Cardiac fibroblast (primary cell): ENCODE data around the gene UST.

Experiments
- DNase-seq, 2 donors: peaks; one replicate each; pipeline versions ENCODE4 v3.0.0 to v3.0.0-alpha.2; 2010; ENCODE audit warnings: low read depth in 2 of 2
- H3K4me3 ChIP-seq, 2 donors: replicated peaks in 1 of 2; 1 replicate in 1 of 2; 2 replicates in 1 of 2; pipeline ENCODE4 v1.5.1; 2011; ENCODE audit warnings: low read depth in 2 of 2, low read length in 2 of 2, mild to moderate bottlenecking in 2 of 2, moderate library complexity in 1 of 2
- CTCF ChIP-seq: IDR thresholded peaks from one replicate; pipeline ENCODE4 v1.5.1; 2011; ENCODE audit warnings: low read depth, mild to moderate bottlenecking, low read length, inconsistent platforms

The UST gene

GRCh38 chr6:149006671-149007070, 259.8 kb downstream of the UST start:
- no peak for TF ChIP-seq CTCF
- H3K4me3 ChIP-seq: no peak overlapping the region
- DNase-seq: no peak

- H3K4me3 ChIP-seq: no peak overlapping the region
- no peak for TF ChIP-seq CTCF
- no peak for DNase-seq
These were observed 261.0 kb downstream of the UST start for GRCh38 chr6:149007846-149008245.

- no peak for TF ChIP-seq CTCF
- H3K4me3 ChIP-seq: no peak overlapping the region
- no peak for DNase-seq
These were observed 261.9 kb downstream of the UST start for GRCh38 chr6:149008741-149009140.

GRCh38 chr6:149012040-149012545, 265.3 kb downstream of the UST start:
- peak; percentile 89 to 92 for DNase-seq
- no peak overlapping the region for H3K4me3 ChIP-seq
- no peak for TF ChIP-seq CTCF

GRCh38 chr6:149013586-149014344, 266.9 kb downstream of the UST start:
- DNase-seq: no peak
- no peak for TF ChIP-seq CTCF
- H3K4me3 ChIP-seq: no peak overlapping the region

- no peak overlapping the region for H3K4me3 ChIP-seq
- TF ChIP-seq CTCF: no peak
These were observed 268.1 kb downstream of the UST start for GRCh38 chr6:149014631-149015534.

More at GRCh38 chr6:149014631-149015534, 268.1 kb downstream of the UST start:
- DNase-seq: peak; percentile 63 to 80
